Stimulated activated CD4-positive, alpha-beta T cell treated with anti-CD3 and anti-CD28 coated beads, TNF-alpha, amount 100 ng/mL, for 48 hours (primary cell): Measurements from ENCODE around the gene BTG1.
"Not testable (repeated sequence)": the region's sequence is repeated elsewhere in the genome, so short reads cannot be mapped to it uniquely, and the experiment has no call there.

ENCODE experiments used
- DNase-seq, 3 donors: peaks; one replicate each; pipeline ENCODE4 v3.0.0-alpha.2; 2020; ENCODE audit warnings: low read depth in 3 of 3

The BTG1 gene

GRCh38 chr12:92098594-92099380, 46.9 kb downstream of the BTG1 start:
- no peak for DNase-seq

GRCh38 chr12:92096346-92097136, 49.1 kb downstream of the BTG1 start:
- DNase-seq, result no peak

DNA sequence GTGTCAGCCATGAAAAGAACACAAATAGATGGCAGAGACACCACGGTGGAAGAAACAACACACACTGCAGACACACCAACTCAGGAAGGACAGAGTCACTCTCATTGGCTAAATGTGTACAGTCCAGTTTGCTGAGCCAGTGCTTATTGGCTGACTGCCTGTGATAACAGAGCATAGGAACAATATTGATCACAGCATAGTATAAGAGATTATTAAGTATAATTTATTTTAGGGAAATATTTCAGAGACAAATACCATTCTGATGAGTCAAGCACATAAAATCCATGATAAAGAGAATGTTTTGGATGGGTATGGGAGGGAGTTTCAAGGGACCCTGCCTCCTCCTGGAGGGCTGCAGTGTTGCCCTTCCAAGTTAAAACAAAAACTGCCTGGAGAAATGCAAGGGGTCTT, 50.9 kb downstream of the BTG1 start:
- no peak for DNase-seq

DNA sequence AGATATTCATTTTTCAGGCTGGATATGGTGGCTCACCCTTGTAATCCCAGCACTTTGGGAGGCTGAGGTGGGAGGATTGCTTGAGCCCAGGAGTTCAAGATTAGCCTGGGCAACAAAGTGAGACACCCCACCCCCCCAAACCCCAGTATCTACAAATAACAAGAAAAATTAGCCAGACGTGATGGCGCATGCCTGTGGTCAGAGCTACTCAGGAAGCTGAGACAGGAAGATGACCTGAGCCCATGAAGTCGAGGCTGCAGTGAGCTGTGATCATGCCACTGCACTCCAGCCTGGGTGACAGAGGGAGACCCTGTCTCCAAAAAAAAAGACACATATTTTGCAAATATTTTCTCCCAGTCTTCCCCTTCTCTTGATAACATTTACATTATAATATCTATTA, 51.3 kb downstream of the BTG1 start:
- DNase-seq, result not testable (repeated sequence)
